Gastrocnemius medialis (tissue), 4 donors: ENCODE measurements around the gene SMPD4.

ENCODE experiments used
- POLR2A ChIP-seq, 2 donors: fragments of 450-650 bp; IDR thresholded peaks; one replicate each; pipeline ENCODE4 v1.6.1; 2017; ENCODE audit warnings: antibody characterized with exemption in 2 of 2, mild to moderate bottlenecking in 2 of 2, moderate library complexity in 2 of 2
- TF ChIP-seq, protein P1 (sequence below), 5 experiments: fragments of 450-650 bp in 3 of 5; fragments of 200-600 bp in 2 of 5; sonication (generic) in 2 of 5; IDR thresholded peaks in 4 of 5; conservative IDR thresholded peaks in 1 of 5; 1 replicate in 4 of 5; 2 replicates in 1 of 5; pipeline ENCODE4 v1.5.1; 2016 to 2019; ENCODE audit warnings: antibody characterized with exemption in 5 of 5, mild to moderate bottlenecking in 3 of 5, moderate library complexity in 3 of 5

DNA sequence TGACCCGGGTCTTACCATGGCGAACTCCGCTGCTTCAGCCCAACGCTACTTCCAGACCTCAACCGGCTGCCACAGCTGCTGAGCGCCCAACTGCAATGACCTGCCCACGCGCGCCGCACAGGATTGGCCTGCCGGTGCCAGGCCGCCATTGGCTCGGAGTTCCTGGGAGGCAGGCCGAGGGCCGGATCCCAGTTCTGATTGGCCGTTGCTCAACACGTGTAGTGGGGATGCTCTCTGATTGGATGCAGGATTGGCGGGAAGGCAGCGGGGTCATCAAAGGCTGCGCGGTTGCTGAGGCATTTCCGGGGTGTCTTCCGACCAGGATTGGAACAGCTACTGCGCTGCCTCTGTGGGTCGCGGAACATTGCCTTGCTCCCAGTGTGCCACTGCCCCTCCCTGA is 16.9 kb upstream of the SMPD4 start, which contains the start of gene TUBA3E:
- TF ChIP-seq, protein P1, sequence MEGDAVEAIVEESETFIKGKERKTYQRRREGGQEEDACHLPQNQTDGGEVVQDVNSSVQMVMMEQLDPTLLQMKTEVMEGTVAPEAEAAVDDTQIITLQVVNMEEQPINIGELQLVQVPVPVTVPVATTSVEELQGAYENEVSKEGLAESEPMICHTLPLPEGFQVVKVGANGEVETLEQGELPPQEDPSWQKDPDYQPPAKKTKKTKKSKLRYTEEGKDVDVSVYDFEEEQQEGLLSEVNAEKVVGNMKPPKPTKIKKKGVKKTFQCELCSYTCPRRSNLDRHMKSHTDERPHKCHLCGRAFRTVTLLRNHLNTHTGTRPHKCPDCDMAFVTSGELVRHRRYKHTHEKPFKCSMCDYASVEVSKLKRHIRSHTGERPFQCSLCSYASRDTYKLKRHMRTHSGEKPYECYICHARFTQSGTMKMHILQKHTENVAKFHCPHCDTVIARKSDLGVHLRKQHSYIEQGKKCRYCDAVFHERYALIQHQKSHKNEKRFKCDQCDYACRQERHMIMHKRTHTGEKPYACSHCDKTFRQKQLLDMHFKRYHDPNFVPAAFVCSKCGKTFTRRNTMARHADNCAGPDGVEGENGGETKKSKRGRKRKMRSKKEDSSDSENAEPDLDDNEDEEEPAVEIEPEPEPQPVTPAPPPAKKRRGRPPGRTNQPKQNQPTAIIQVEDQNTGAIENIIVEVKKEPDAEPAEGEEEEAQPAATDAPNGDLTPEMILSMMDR (IDR thresholded peaks at IDR 0.05 in 4 of 5, conservative IDR thresholded peaks at IDR 0.05 in 1 of 5): no peak
- TF ChIP-seq POLR2A (IDR thresholded peaks at IDR 0.05): no peak
